ENCODE results near the gene TGM2. TPM values are rescaled to one million over a fixed set of nuclear protein-coding genes. Genes with fewer than 3 reads are reported as not detected.

The TGM2 gene
- total and polyA plus RNA-seq, 9 of the 15 experiments (the other 6 are each of a cell fraction or from before 2014, with no cell fraction given) = 5.5 to 78.5 (median 37.6) TPM

GRCh38 chr20:38147163-38147562 is 17.9 kb downstream of the TGM2 start:
- no peak overlapping the region; a peak in 1 of 4 replicates for H3K9ac ChIP-seq (ENCODE audit: insufficient read depth in 1 of 2, low read depth in 2 of 2, low read length in 2 of 2)
- H3K4me3 ChIP-seq = no peak overlapping the region
- FAIRE-seq (no peak), DNase-seq (ENCODE audit: extremely low read depth in 1 of 4, low spot score in 3 of 4) (no peak), ATAC-seq (no peak)
- no peak overlapping the region for H2AFZ ChIP-seq (ENCODE audit: low read depth, low read length)
- CTCF ChIA-PET (ENCODE audit: low intra/inter-chr PET ratio) = no interaction called here
- H3K4me2 ChIP-seq (ENCODE audit: insufficient read depth, low read length) = no peak overlapping the region
- POLR2A ChIA-PET = interaction anchor here (0.7 to 1.1 kb wide), 2 partner anchors 12 to 13 kb away, joined by 3 read pairs; no protein-coding TSS in a partner anchor
- H3K27me3 ChIP-seq (ENCODE audit: control insufficient read depth in 2 of 2, insufficient read depth in 2 of 2, low read length in 2 of 2) = no peaks in the 10 kb centered on the region
- H3K4me1 ChIP-seq (replicated peaks in 1 of 2; ENCODE audit: control insufficient read depth in 2 of 2, insufficient read depth in 2 of 2, low read length in 2 of 2) = peaks cover 21 to 24% of the 10 kb centered on the region in 2 experiments
- no peak overlapping the region for H3K27ac ChIP-seq (ENCODE audit: extremely low read depth, low read depth, low read length)
- no peaks in the 10 kb centered on the region for H4K20me1 ChIP-seq (replicated peaks; ENCODE audit: control insufficient read depth, insufficient read depth, low read length)
- H3K9me1 ChIP-seq (ENCODE audit: control insufficient read depth, insufficient read depth, low read length) = no peaks in the 10 kb centered on the region
- BruUV-seq (replicated peaks) = no TSS peak
- TF ChIP-seq HDAC8 (tag; IDR thresholded peaks at IDR 0.05) = no peak
- TF ChIP-seq, protein P1, sequence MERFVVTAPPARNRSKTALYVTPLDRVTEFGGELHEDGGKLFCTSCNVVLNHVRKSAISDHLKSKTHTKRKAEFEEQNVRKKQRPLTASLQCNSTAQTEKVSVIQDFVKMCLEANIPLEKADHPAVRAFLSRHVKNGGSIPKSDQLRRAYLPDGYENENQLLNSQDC (CRISPR knock-in tag; IDR thresholded peaks at IDR 0.05) = no peak
- TF ChIP-seq RAD51 (IDR thresholded peaks at IDR 0.05; ENCODE audit: borderline replicate concordance, low read depth) = no peak
- no peak for TF ChIP-seq ETV6 (IDR thresholded peaks at IDR 0.05; ENCODE audit: borderline replicate concordance in 1 of 2, low read depth in 2 of 2, low read length in 1 of 2)
- no peak for TF ChIP-seq ETV6 (CRISPR knock-in tag; IDR thresholded peaks at IDR 0.05; ENCODE audit: borderline replicate concordance)
- TF ChIP-seq CHD2 (IDR thresholded peaks at IDR 0.05; ENCODE audit: low read depth, low read length) = no peak
- no peak for TF ChIP-seq ZNF134 (CRISPR knock-in tag; conservative IDR thresholded peaks at IDR 0.05)
- no peak for TF ChIP-seq PYGO2 (tag; IDR thresholded peaks at IDR 0.05)
- no peak for TF ChIP-seq ZNF780A (CRISPR knock-in tag; IDR thresholded peaks at IDR 0.05)
- WGBS (ENCODE audit: insufficient coverage, low coverage, missing lambda C conversion rate) = 91% methylated on average over 8 of the region's 9 CpGs
- in situ Hi-C loops (cut with MboI) (no loop called here), intact Hi-C loops (cut with micrococcal nuclease) (no loop called here)
- H3K79me2 ChIP-seq (ENCODE audit: control insufficient read depth, insufficient read depth, low read length) = no peaks in the 10 kb centered on the region
- peaks cover 78% of the 10 kb centered on the region for H3K36me3 ChIP-seq (ENCODE audit: control insufficient read depth, insufficient read depth, low read length)
- no peaks in the 10 kb centered on the region for H3K9me3 ChIP-seq (replicated peaks; ENCODE audit: control insufficient read depth, insufficient read depth, low read depth, low read length)
